Measurements from ENCODE around the gene KLF16. TPM values are rescaled to one million over a fixed set of nuclear protein-coding genes. Genes with fewer than 3 reads are reported as not detected.
A peak's percentile ranks its signal among the peaks of the same experiment; 100 is the strongest.

KLF16 gene
- total and polyA plus RNA-seq, 10 of the 15 experiments (the other 5 are each of a cell fraction or from before 2014, with no cell fraction given): 0.03 to 41.2 (median 2.6) TPM

DNA sequence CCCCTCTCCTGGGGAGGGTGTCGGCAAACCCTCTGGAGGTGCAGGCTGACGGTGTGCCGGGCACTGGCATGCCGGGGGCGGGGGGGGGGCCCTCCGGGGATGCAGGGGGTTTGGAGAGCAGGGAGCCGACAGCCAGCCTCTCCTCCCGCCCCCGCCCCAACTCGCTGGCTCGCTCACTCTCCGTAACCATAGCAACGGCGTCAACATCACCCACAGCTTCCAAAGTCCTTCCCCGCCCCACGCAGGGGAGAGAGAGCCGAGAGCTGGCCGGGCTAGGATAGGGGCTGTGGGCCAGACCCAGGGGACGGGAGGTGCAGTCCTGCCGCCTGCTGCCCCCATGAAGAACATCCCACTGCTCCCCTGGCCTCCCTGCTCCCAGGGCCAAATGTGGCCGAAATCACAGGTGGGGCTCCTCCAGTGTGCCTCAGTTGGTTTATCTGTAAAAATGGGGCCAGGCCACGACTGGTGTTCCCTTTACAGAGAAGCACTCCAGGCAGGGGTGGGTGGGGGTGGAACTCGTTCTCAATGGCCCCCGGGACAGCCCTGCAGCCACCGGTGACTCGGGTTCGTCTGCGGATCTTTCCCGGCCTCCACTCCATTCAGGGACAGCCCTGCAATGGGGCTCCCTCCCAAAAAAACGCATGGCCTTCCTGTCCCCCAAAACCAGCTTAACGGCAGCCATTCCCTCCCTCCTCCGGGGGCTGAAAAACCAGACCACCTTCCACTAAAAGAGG, 3.2 kb downstream of the KLF16 start:
- no peak for ATAC-seq
- ChIA-PET SMC1A (ENCODE audit: uncharacterized antibody, unreplicated experiment) (no interaction called here), CTCF (interaction anchor here (0.6 kb wide), 1 partner anchor 37 kb away, joined by 3 read pairs; no protein-coding TSS in a partner anchor), RAD21 (ENCODE audit: unreplicated experiment) (interaction anchor here (0.6 kb wide), 1 partner anchor 22 kb away, joined by 3 read pairs; no protein-coding TSS in a partner anchor), POLR2A (interaction anchor here (0.6 to 1.2 kb wide), 2 partner anchors 16 to 171 kb away, joined by 3 read pairs; no protein-coding TSS in a partner anchor)
- in situ Hi-C loops (cut with MboI): loop anchor here (25.0 kb wide), 1 partner anchor 1502 kb away; the partner anchor contains the start of gene NFIC
- FAIRE-seq: no peak
- no peak overlapping the region for H2AFZ ChIP-seq (ENCODE audit: control insufficient read depth, low read depth, low read length)
- H3K27ac ChIP-seq (ENCODE audit: control insufficient read depth, insufficient read depth): no peak overlapping the region
- no TSS peak for BruUV-seq (replicated peaks)
- peak overlapping the region; percentile 17; the same call in 1 of the 2 replicates for H3K9ac ChIP-seq (ENCODE audit: control insufficient read depth, insufficient read depth, low read length)
- H3K4me3 ChIP-seq: peak overlapping the region; percentile 94; the same call in 1 of the 2 replicates
- no peaks in the 10 kb centered on the region for H3K9me3 ChIP-seq (replicated peaks; ENCODE audit: control insufficient read depth, insufficient read depth, low read length)
- DNase-seq (ENCODE audit: low read depth, low spot score): no peak
- H3K4me2 ChIP-seq (ENCODE audit: control insufficient read depth, insufficient read depth): peak overlapping the region; percentile 72
- peaks cover 7% of the 10 kb centered on the region for H3K4me1 ChIP-seq (ENCODE audit: control insufficient read depth, insufficient read depth, low read length)
- 42% methylated on average over 27 of the region's 32 CpGs for WGBS (ENCODE audit: insufficient coverage, insufficient replicate concordance, low lambda C conversion rate, missing lambda C conversion rate)
- intact Hi-C loops (cut with micrococcal nuclease; ENCODE audit: unreplicated experiment): no loop called here
- peaks cover 0 to 1% of the 10 kb centered on the region in 2 experiments; a peak in 1 of 4 replicates for H3K36me3 ChIP-seq (ENCODE audit: control insufficient read depth in 2 of 2, insufficient read depth in 2 of 2, low read length in 1 of 2)
- H4K20me1 ChIP-seq (ENCODE audit: control insufficient read depth, insufficient read depth): peaks cover 7% of the 10 kb centered on the region; the same call in 1 of the 2 replicates
- H3K79me2 ChIP-seq (ENCODE audit: control insufficient read depth, insufficient read depth, low read length): peaks cover 74% of the 10 kb centered on the region
- no peaks in the 10 kb centered on the region for H3K27me3 ChIP-seq (replicated peaks in 1 of 2; ENCODE audit: control insufficient read depth in 2 of 2, insufficient read depth in 2 of 2, low read length in 1 of 2)
- TF ChIP-seq CHD4 (IDR thresholded peaks at IDR 0.05): no peak
- TF ChIP-seq ETV6 (conservative IDR thresholded peaks at IDR 0.05 in 1 of 2, IDR thresholded peaks at IDR 0.05 in 1 of 2; ENCODE audit: borderline replicate concordance in 1 of 2, low read depth in 1 of 2): no peak
- TF ChIP-seq BCL11A (IDR thresholded peaks at IDR 0.05; ENCODE audit: low read depth, low read length): no peak
- no peak for TF ChIP-seq CBX3 (IDR thresholded peaks at IDR 0.05; ENCODE audit: borderline replicate concordance, low read depth)
- peak; percentile 38; the same call in 1 of the 2 replicates for TF ChIP-seq MXI1 (IDR thresholded peaks at IDR 0.05; ENCODE audit: low read depth, low read length)
- TF ChIP-seq KAT2A (conservative IDR thresholded peaks at IDR 0.05; ENCODE audit: control insufficient read depth, low read depth, low read length): no peak
- no peak for TF ChIP-seq TCF3 (IDR thresholded peaks at IDR 0.05; ENCODE audit: borderline replicate concordance, insufficient read depth, low read depth, low read length)
- TF ChIP-seq MTA2 (IDR thresholded peaks at IDR 0.05; ENCODE audit: low read depth): no peak
- TF ChIP-seq YBX1 (IDR thresholded peaks at IDR 0.05): no peak
- no peak for TF ChIP-seq SREBF1 (IDR thresholded peaks at IDR 0.05; ENCODE audit: low read length)
- TF ChIP-seq NFYA (IDR thresholded peaks at IDR 0.05; ENCODE audit: borderline replicate concordance, low read depth, low read length): no peak
- TF ChIP-seq PAX8 (IDR thresholded peaks at IDR 0.05): no peak
- TF ChIP-seq, protein P1, sequence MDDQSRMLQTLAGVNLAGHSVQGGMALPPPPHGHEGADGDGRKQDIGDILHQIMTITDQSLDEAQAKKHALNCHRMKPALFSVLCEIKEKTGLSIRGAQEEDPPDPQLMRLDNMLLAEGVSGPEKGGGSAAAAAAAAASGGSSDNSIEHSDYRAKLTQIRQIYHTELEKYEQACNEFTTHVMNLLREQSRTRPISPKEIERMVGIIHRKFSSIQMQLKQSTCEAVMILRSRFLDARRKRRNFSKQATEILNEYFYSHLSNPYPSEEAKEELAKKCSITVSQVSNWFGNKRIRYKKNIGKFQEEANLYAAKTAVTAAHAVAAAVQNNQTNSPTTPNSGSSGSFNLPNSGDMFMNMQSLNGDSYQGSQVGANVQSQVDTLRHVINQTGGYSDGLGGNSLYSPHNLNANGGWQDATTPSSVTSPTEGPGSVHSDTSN (IDR thresholded peaks at IDR 0.05; ENCODE audit: insufficient replicate concordance, low read depth, low read length): no peak
- no peak for TF ChIP-seq SMARCA5 (IDR thresholded peaks at IDR 0.05)
- TF ChIP-seq, protein P2, sequence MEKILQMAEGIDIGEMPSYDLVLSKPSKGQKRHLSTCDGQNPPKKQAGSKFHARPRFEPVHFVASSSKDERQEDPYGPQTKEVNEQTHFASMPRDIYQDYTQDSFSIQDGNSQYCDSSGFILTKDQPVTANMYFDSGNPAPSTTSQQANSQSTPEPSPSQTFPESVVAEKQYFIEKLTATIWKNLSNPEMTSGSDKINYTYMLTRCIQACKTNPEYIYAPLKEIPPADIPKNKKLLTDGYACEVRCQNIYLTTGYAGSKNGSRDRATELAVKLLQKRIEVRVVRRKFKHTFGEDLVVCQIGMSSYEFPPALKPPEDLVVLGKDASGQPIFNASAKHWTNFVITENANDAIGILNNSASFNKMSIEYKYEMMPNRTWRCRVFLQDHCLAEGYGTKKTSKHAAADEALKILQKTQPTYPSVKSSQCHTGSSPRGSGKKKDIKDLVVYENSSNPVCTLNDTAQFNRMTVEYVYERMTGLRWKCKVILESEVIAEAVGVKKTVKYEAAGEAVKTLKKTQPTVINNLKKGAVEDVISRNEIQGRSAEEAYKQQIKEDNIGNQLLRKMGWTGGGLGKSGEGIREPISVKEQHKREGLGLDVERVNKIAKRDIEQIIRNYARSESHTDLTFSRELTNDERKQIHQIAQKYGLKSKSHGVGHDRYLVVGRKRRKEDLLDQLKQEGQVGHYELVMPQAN (conservative IDR thresholded peaks at IDR 0.05): peak; percentile 63; the same call in 1 of the 2 replicates
- TF ChIP-seq SRF (IDR thresholded peaks at IDR 0.05; ENCODE audit: low read depth in 2 of 2, low read length in 2 of 2): no peak
- no peak for TF ChIP-seq SP1 (IDR thresholded peaks at IDR 0.05; ENCODE audit: low read depth, low read length)
- no peak for TF ChIP-seq TCF7 (IDR thresholded peaks at IDR 0.05; ENCODE audit: borderline replicate concordance)
- TF ChIP-seq, protein P3, sequence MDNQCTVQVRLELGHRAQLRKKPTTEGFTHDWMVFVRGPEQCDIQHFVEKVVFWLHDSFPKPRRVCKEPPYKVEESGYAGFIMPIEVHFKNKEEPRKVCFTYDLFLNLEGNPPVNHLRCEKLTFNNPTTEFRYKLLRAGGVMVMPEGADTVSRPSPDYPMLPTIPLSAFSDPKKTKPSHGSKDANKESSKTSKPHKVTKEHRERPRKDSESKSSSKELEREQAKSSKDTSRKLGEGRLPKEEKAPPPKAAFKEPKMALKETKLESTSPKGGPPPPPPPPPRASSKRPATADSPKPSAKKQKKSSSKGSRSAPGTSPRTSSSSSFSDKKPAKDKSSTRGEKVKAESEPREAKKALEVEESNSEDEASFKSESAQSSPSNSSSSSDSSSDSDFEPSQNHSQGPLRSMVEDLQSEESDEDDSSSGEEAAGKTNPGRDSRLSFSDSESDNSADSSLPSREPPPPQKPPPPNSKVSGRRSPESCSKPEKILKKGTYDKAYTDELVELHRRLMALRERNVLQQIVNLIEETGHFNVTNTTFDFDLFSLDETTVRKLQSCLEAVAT (IDR thresholded peaks at IDR 0.05): no peak
- TF ChIP-seq BMI1 (IDR thresholded peaks at IDR 0.05; ENCODE audit: borderline replicate concordance): peak; percentile 98
